HEK293 (cell line): ENCODE results near the gene ADCY10.

Experiments
- CTCF ChIP-seq: fragments of 450-650 bp; formaldehyde crosslinking; IDR thresholded peaks from 2 replicates; pipeline ENCODE4 v1.5.1; 2016; ENCODE audit warnings: missing biosample characterization, missing genetic modification characterization
- ZNF324 ChIP-seq: fragments of 450-650 bp; formaldehyde crosslinking; IDR thresholded peaks from 2 replicates; pipeline ENCODE4 v1.5.1; 2016; ENCODE audit warnings: missing biosample characterization, missing genetic modification characterization
- ZNF777 ChIP-seq: fragments of 450-650 bp; formaldehyde crosslinking; IDR thresholded peaks from 2 replicates; pipeline ENCODE4 v1.5.1; 2017; ENCODE audit warnings: missing biosample characterization, missing genetic modification characterization, borderline replicate concordance

GRCh38 chr1:167767761-167768160 is 146.2 kb downstream of the ADCY10 start:
- no peak for TF ChIP-seq ZNF324 (tag by site-specific recombination)
- no peak for TF ChIP-seq CTCF (tag by site-specific recombination)
- no peak for TF ChIP-seq ZNF777 (tag by site-specific recombination)
